Right atrium auricular region (tissue), 2 donors: ENCODE measurements around the gene ZNF445. TPM values are rescaled to one million over a fixed set of nuclear protein-coding genes. Genes with fewer than 3 reads are reported as not detected.

Source experiments
- DNase-seq: peaks from one replicate; pipeline ENCODE4 v3.0.0-alpha.2; 2019; ENCODE audit warnings: low spot score
- H3K27ac ChIP-seq, 2 donors: fragments of 200-600 bp; sonication (generic); 1 replicate in 1 of 2; 2 replicates in 1 of 2; pipeline ENCODE4 v1.5.1; 2016 to 2019
- H3K27me3 ChIP-seq, 2 donors: fragments of 200-600 bp; sonication (generic); one replicate each; pipeline versions ENCODE4 v1.5.1 to v1.6.0; 2017 to 2019
- H3K36me3 ChIP-seq: fragments of 200-600 bp; sonication (generic); one replicate; pipeline ENCODE4 v1.5.1; 2016
- H3K4me1 ChIP-seq, 2 donors: fragments of 200-600 bp; sonication (generic); one replicate each; pipeline versions ENCODE4 v1.5.1 to v1.6.0; 2017 to 2019
- H3K4me3 ChIP-seq, 2 donors: fragments of 200-600 bp; sonication (generic); 1 replicate in 1 of 2; 2 replicates in 1 of 2; pipeline ENCODE4 v1.5.1; 2017 to 2019; ENCODE audit warnings: mild to moderate bottlenecking in 1 of 2, moderate library complexity in 1 of 2
- H3K9me3 ChIP-seq, 2 donors: fragments of 200-600 bp; sonication (generic); one replicate each; pipeline ENCODE4 v1.5.1; 2019
- CTCF ChIP-seq, 2 donors: fragments of 200-600 bp; sonication (generic); IDR thresholded peaks; one replicate each; pipeline ENCODE4 v1.5.1; 2019; ENCODE audit warnings: antibody characterized with exemption in 2 of 2
- total RNA-seq, 2 donors: library from RNA; depleted of rRNA; stranded (reverse); fragments of >200 nt; gene quantifications; one replicate each; pipeline ENCODE4 v1.1.0, GENCODE V29; 2016

ZNF445 gene
- total RNA-seq, 2 donors from 2014 or later: 5.1 to 5.9 TPM

GRCh38 chr3:44437800-44438199 is 39.7 kb downstream of the ZNF445 start:
- Histone ChIP-seq H3K9me3 (no peaks in the 10 kb centered on the region), H3K4me3 (no peak overlapping the region), H3K36me3 (peaks cover 9% of the 10 kb centered on the region), H3K4me1 (peaks cover 0 to 36% of the 10 kb centered on the region in 2 donors), H3K27ac (no peak overlapping the region), H3K27me3 (no peaks in the 10 kb centered on the region)
- no peak for DNase-seq
- TF ChIP-seq CTCF (IDR thresholded peaks at IDR 0.05): no peak

GRCh38 chr3:44436181-44436580 is 41.3 kb downstream of the ZNF445 start:
- no peak overlapping the region for H3K4me3 ChIP-seq
- no peaks in the 10 kb centered on the region for H3K36me3 ChIP-seq
- no peak for DNase-seq
- no peaks in the 10 kb centered on the region for H3K27me3 ChIP-seq
- peaks cover 0 to 34% of the 10 kb centered on the region in 2 donors for H3K4me1 ChIP-seq
- TF ChIP-seq CTCF (IDR thresholded peaks at IDR 0.05): no peak
- no peak overlapping the region for H3K27ac ChIP-seq
- H3K9me3 ChIP-seq: no peaks in the 10 kb centered on the region

- Histone ChIP-seq H3K9me3 (no peaks in the 10 kb centered on the region), H3K4me1 (peaks cover 0 to 22% of the 10 kb centered on the region in 2 donors), H3K4me3 (no peak overlapping the region), H3K27me3 (no peaks in the 10 kb centered on the region), H3K36me3 (no peaks in the 10 kb centered on the region), H3K27ac (no peak overlapping the region)
- TF ChIP-seq CTCF (IDR thresholded peaks at IDR 0.05): no peak
- DNase-seq: no peak
These were observed 42.5 kb downstream of the ZNF445 start for GRCh38 chr3:44434834-44435510.

- Histone ChIP-seq H3K27me3 (no peaks in the 10 kb centered on the region), H3K4me3 (no peak overlapping the region), H3K27ac (no peak overlapping the region), H3K4me1 (no peaks in the 10 kb centered on the region), H3K36me3 (no peaks in the 10 kb centered on the region), H3K9me3 (no peaks in the 10 kb centered on the region)
- no peak for TF ChIP-seq CTCF (IDR thresholded peaks at IDR 0.05)
- no peak for DNase-seq
These were observed 47.0 kb downstream of the ZNF445 start for GRCh38 chr3:44430466-44430865.

GRCh38 chr3:44429459-44429858 is 48.0 kb downstream of the ZNF445 start:
- DNase-seq: no peak
- Histone ChIP-seq H3K9me3 (no peaks in the 10 kb centered on the region), H3K36me3 (no peaks in the 10 kb centered on the region), H3K27ac (no peak overlapping the region), H3K27me3 (no peaks in the 10 kb centered on the region), H3K4me3 (no peak overlapping the region), H3K4me1 (no peaks in the 10 kb centered on the region)
- no peak for TF ChIP-seq CTCF (IDR thresholded peaks at IDR 0.05)

- no peaks in the 10 kb centered on the region for H3K27me3 ChIP-seq
- no peaks in the 10 kb centered on the region for H3K4me1 ChIP-seq
- no peak overlapping the region for H3K4me3 ChIP-seq
- no peaks in the 10 kb centered on the region for H3K36me3 ChIP-seq
- no peak overlapping the region for H3K27ac ChIP-seq
- no peak for TF ChIP-seq CTCF (IDR thresholded peaks at IDR 0.05)
- H3K9me3 ChIP-seq: no peaks in the 10 kb centered on the region
- DNase-seq: no peak
These were observed 48.6 kb downstream of the ZNF445 start for GRCh38 chr3:44428910-44429309.
